GM18517 (cell line): ENCODE results near the gene FAM234B.
"Not testable (repeated sequence)": the region's sequence is repeated elsewhere in the genome, so short reads cannot be mapped to it uniquely, and the experiment has no call there.

Source experiments
- ATAC-seq: cut with Tn5 transposase; IDR thresholded peaks from one replicate; pipeline ENCODE4 v1.9.1; 2021; ENCODE audit warnings: mild to moderate bottlenecking, moderate library complexity; ENCODE audit not compliant: unreplicated experiment

Gene FAM234B

GRCh38 chr12:13022851-13023271 lies 21.3 kb upstream of the FAM234B start:
- no peak for ATAC-seq

DNA sequence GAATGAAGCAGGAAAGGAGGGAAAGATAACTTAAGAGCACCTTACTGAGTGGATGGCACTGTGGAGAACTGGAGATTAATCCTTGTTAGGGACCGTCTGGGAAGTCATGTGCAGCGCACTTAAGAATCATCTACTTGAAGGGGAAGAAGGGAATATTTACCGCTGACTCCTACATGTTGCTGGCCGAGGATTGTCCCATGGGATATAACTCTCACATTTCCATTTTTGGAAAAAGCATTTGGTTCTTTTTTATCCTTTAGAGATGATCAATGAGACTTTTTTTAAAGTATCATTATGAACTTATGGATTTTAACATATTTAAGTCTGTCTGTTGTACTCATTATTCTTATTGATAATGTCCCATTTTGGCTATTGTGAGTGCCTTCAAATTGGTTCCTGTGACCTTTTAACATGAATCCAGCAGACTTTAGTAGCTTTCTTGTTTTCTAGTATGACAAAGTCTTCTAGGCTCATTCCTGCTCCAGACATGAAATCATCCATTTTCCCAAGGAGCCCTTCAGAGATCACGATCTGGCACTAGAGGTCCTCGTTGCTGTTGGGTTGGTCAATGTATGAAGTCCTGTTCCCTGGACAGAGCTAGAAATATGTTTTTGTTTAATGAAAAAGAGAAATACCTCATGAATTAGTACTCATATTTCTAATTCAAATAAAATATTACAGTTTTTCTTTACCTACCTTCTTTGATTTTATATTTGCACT lies 20.2 kb upstream of the FAM234B start:
- ATAC-seq: no peak

- ATAC-seq: no peak
Observed at GRCh38 chr12:13024531-13024916, 19.7 kb upstream of the FAM234B start.

- ATAC-seq: no peak
Observed at GRCh38 chr12:13026286-13026685, 17.9 kb upstream of the FAM234B start.

GRCh38 chr12:13027032-13027431 lies 17.1 kb upstream of the FAM234B start:
- no peak for ATAC-seq

DNA sequence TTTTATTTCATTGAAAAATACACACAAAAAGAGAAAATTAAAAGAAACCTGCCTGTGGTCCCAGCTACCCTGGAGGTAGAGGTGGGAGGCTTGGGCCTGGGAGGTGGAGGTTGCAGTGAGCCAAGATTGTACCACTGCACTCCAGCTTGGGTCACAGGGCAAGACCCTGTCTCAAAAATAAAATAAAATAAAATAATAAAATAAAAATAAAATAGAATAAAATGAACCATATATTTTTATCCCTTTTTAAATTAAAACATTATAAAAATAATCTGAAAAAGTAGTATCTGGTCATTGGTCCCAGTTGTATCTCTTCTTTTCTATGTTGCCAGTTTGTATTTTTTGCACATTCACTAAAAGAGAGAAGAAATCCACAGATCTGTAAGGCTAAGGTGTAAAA lies 16.7 kb upstream of the FAM234B start:
- no peak for ATAC-seq

GRCh38 chr12:13028825-13029570 lies 15.2 kb upstream of the FAM234B start:
- no peak for ATAC-seq

DNA sequence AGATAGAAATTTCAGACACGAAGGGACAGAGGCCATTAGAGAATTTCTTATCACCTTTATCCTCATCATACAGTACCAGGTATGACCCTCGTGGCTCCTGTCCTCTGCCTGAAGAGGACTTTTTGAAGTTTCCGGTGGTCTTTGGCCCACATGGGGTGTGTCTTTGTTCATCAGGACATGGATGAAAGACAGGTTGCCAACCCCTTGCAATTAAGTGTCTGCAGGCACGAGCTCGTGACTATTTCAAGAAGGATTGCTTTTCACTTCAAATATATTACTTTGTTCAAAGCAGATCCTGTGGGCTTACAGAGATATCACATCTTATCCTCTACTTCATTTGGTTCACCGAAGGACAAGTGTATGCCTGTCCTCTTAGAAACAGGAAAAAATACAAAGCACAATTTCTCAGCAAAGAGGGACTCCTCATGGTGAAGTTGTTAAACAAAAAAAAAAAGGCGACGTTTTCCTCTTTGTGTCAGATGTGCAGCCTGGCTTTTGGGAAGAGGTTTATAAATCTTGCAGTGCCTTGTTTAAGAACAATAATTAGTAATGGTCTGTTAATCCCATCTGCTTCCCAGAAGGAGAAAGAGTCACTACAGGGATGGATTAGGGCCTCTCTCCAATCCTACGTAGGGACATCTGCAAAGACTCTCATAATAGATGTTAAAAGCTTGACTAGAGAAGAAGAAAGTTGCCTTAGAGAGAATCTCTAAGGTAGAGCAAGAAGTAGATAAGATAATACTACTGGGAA lies 13.5 kb upstream of the FAM234B start:
- ATAC-seq: no peak

GRCh38 chr12:13032164-13032563 lies 12.0 kb upstream of the FAM234B start:
- ATAC-seq: no peak

- ATAC-seq: no peak
Observed at GRCh38 chr12:13033476-13033875, 10.7 kb upstream of the FAM234B start.

DNA sequence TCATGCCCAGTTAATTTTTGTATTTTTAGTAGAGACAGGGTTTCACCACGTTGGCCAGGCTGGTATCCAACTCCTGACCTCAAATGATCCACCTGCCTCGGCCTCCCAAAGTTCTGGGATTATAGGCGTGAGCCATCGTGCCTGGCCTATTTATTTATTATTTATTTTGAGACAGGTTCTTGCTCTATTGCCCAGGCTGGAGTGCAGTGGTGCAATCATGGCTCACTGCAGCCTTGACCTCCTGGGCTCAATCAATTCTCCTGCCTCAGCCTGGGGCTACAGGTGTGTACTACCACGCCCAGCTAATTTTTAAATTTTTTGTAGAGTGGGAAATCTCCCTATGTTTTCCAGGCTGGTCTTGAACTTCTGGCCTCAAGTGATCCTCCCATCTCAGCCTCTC lies 8.8 kb upstream of the FAM234B start:
- not testable (repeated sequence) for ATAC-seq

DNA sequence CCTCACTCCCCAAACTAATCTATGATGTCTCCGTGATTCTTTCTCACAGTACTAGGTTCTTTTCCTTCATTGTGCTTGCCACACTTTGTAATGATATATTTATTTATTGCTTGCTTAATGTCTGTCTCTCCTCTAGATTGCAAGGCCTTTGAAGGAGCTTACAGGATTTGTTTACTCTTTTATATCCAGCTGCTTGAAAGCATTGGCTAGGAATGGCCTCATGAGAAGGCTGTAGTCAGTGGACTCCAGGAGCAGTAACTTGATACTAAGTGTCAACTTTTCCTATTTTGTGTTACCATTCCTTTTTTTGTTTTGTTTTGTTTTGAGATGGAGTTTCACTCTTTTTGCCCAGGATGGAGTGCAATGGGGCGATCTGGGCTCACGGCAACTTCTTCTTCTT lies 7.3 kb upstream of the FAM234B start:
- ATAC-seq: no peak

DNA sequence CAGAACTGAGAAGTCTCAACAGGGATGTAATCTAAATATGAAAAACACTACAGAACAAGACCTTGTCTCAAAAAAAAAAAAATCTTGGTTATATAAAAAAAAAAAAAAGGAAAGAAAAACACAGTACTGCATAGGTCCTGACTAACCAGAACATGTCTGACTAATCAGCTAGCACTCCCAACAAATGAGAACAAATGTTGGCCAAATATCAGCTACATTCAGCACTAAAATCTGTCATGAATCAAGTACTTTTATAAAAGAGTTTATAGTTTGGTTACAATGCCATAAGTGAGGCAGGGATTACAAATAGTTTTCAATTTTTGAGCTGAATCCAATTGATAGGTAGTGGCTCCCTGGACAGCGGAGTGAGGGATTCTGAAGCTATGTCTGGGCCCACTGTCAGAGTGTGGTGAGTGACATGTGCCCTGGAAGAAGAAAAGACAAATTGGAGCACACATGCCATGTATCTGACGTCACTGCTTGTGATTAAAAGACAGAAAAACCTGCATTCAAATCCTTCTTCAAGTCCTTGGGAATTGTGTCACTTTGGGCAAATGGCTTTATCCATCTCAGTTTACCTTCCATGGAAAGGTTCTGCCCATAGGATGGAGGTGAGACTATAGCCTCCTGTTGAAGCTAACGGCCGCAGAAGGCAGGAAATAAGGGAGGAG lies 5.6 kb upstream of the FAM234B start:
- no peak for ATAC-seq

DNA sequence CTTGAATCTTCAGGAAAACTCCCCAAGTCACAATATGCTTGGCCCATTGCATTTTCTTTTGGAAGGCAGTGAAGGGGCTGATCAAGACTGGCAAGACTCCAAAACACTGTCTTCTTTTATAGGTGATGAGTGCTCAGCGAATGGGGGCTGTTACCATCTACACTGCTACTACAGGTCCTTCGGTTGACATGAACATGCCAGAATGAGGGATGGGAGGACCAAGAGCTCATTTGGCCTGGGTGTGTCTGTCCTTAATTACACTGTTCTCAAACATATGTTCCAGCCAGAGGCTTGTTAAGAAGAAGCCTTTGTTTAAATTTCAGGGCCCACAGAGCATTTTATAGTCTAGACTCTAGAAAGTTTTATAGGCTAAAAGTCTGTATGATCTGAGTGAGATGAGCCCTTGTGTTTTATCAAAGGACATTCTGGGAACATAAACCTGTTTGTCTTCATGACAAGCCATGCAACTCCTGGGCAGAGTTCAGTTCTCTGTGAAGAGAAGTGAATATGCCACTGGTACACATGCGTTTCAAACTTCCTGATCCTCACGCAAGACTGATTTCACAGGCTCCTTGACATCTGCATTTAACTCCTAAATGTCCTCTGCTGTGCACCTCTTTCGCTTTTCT lies 4.7 kb upstream of the FAM234B start:
- no peak for ATAC-seq

- ATAC-seq: no peak
Observed at GRCh38 chr12:13041224-13041623, 3.0 kb upstream of the FAM234B start.

GRCh38 chr12:13042666-13043230 lies 1.4 kb upstream of the FAM234B start:
- no peak for ATAC-seq

DNA sequence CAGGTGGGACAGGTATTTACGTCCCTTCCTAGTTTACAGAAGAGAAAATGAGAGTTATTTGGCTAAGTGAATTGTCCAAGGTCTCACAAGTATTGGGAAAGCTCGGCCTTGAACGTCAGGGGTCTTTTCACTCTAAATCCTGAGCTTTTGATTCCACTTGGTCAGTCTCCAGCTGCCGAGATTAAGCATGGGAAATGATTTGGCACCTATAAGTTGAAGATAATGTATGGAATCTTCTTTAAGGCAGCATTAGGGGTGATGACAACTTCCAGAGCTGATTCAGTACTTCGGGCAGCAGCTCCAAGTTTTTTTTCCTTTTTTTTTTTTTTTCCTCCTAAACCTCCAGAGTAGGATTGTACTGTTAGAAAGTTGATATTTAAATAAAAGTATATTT lies 722 bp downstream of the FAM234B start:
- no peak for ATAC-seq

DNA sequence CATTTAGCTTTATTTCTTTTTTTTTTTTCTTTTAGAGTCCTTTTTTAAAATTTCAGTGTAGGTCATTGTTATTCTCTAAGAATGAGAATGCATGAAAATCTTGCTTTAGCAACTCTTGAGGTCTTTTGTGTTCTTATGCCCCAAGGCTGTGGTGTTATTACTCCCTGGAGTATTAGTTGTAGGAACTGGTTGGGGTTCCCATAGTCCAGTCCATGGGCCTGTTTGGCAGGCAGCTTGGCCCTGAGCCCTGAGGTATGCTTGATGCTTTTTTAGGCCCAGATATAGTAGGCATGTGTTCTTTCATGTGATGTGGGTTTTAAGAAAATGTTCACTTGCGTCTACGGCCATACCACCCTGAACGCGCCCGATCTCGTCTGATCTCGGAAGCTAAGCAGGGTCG lies 1.6 kb downstream of the FAM234B start:
- ATAC-seq: no peak

GRCh38 chr12:13046964-13047363 lies 2.8 kb downstream of the FAM234B start:
- ATAC-seq: peak; percentile 69

DNA sequence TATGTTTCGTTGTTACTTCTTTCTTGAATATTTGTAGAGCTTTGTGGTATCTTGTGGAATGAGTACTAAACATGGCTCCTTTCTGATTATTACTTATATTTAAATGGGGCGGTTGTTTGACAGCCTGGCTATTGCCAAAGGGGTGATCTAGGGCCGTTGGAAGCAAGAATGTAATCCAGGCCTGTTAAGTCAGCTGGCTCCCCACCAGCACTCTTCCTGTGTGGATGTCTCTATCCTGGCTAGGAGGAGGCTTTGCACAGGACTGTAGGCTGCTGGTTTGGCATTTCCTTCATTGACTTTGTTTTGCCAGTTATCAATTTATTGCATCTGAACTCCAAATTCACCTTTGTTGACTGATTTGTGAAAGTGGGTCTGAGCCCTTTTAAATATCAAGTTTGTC lies 5.6 kb downstream of the FAM234B start:
- no peak for ATAC-seq

DNA sequence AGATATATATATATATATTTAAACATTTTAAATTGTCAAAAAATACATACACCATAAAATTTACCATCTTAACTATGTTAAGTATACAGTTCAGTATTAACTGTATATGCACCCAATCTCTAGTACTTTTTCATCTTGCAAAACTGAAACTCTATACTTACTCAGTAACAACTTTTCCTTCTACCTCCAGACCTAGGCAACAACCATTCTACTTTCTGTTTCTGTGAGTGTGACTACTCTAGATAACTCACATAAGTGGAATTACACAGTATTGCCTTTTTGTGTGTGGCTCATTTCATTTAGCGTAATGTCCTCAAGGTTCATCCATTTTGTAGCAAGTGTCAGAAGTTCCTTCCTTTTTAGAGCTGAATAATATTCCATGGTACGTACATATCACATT lies 8.2 kb downstream of the FAM234B start:
- no peak for ATAC-seq
